SK-MEL-5 (cell line): Measurements from ENCODE around the gene DDR2. TPM values are rescaled to one million over a fixed set of nuclear protein-coding genes. Genes with fewer than 3 reads are reported as not detected.

Source experiments
- DNase-seq: peaks from one replicate; pipeline ENCODE4 v3.0.0-alpha.2; 2016; ENCODE audit warnings: low read depth, low spot score
- in situ Hi-C: cut with HindIII; loops from 2 replicates; pipeline ENCODE4 v1.10.0; 2016; ENCODE audit warnings: low sequenced_read_pairs, high pct_unique_total_duplicates, low pct_unique_long_range_greater_than_20kb
- total RNA-seq: library from RNA; depleted of rRNA; stranded (reverse); fragments of >200 nt; shearing (Covaris generic); gene quantifications from 2 replicates; pipeline ENCODE4 v1.2.3, GENCODE V29; 2014

DDR2 gene
- total RNA-seq, 1 experiment from 2014 or later: 32.8 TPM

DNA sequence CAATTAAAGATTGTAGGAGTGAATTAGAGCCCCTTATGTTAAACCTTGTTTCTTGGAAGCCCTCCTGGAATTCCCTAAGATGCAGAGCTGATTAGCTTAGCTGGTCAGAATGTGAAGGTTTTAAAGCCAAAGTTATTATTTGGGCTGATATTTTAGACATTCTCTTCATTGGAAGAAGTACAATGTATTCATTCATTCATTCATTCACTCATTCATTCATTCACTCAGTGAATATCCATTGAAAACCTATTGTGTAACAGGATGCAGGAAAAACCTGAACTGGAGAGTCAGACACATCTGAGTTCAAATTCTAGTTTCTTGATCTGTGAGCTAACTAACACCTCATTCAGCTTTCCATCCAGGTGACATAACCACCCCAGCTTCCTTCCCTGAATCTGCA is 29.7 kb downstream of the DDR2 start:
- DNase-seq: no peak
- in situ Hi-C loops: no loop called here

DNA sequence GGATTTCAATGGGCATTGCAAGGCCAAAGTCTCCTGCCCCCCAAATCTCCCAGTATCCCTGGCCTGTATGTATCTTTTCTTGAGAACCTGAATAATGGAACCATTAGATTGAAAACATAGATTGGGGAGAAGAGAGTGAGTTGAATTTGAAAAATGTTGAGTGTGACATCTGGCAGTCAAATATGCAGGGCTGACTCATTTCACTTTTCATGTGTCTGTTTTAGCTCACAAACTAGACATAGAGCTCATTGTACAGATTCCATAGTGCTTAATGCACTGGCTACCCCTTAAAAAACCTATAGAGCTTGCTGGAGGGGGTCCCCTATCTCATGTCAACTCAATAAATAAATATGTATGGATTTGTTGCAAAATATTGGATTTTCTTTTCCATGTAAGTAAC is 30.8 kb downstream of the DDR2 start:
- in situ Hi-C loops: no loop called here
- DNase-seq: peak; percentile 26

DNA sequence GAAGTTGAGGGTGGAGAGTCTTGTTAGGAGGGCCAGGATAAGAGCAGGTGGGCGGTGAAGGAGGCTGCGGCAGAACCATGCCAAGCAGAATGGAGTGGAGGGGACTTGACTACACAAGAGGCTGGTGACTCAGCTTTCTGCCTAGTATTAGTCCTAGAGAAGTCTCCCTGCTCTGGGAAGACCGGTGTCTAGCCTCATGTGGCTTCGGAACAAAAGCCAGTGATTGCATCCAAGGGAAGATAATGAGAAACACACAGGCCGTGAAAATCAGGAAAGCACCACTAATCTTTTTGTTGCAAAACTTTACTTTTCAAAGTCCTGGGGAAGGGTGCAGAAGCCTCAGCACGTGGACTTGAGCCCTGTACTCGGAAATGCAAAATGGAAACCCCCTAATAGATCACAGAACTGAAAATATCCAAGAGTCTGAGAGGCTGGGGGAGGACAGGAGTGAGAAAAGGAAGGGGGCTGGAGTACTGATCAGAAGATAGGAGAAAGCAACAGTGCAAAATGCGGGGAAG is 31.4 kb downstream of the DDR2 start:
- DNase-seq: peak; percentile 9
- in situ Hi-C loops: no loop called here

GRCh38 chr1:162666006-162666645 is 33.9 kb downstream of the DDR2 start:
- in situ Hi-C loops: no loop called here
- no peak for DNase-seq

DNA sequence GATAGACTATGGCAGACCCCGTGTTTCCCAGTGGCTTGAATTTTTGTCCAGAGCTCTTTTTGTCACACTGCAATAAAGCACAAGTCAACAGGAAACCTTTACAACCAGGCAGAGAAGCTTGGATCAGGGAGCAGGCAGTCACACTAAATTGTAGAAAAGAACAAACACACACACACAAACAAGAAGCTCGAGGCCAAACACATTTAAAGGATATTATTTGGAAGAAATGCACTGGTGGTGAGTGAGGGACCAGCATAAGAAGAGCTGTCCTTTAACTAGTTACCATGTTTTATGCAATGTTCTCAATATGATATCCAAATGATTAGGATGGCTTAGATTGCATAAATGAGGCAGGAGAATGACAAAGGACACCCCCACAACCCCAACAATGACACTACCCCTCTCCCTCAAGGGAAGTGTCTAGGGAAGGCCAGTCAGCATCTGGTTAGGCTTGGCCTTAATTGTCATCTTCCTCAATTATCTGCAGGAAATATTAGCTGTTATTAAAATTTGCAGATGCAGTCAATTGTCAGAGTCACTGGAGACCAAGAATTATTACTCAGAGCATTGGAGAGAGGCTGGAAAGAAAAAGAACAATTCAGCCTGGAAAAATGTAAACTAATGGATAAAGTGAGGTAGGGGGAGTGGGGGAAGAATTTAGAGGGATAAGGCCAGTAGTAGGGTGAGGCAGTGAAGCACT is 35.3 kb downstream of the DDR2 start:
- no peak for DNase-seq
- in situ Hi-C loops: no loop called here

- in situ Hi-C loops: no loop called here
Measured at GRCh38 chr1:162670928-162671663, 38.8 kb downstream of the DDR2 start.

DNA sequence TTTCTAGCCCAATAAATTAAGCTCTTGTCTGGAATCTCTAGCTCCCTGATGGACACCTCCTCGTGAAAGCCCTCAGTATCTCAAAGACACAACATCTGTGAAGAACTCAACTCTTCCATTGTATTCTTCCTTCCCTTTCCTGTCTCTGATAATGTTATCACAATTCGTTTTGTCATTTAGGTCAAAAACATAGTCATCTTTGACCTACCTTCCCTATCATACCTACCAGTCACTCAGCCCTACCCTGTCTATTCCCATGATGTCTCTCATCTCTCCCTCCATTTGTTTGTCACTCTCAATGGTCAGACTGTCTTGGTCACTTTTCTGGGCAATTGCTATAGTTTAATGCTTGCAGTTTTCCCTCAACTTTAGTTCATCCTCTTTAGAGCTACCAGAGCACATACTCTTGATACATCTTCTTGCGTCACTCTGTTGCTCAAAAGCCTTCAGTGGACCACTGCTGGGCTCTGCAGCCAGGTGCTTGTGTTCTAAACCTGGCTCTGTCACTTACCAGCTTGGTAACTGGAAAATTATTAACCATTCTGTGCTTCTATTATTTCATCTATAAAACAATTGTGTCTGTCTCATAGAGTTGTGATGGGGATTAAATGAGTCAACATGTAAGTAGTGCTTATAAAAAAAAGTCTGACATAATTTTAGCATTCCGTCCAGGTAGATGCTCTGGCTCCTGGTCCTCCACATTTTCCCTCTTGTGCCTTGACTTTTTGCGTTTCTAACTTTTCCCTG is 39.6 kb downstream of the DDR2 start:
- DNase-seq: no peak
- in situ Hi-C loops: no loop called here

More at GRCh38 chr1:162670928-162671663, 38.8 kb downstream of the DDR2 start:
- no peak for DNase-seq

GRCh38 chr1:162672622-162673260 is 40.5 kb downstream of the DDR2 start:
- in situ Hi-C loops: no loop called here
- DNase-seq: no peak

GRCh38 chr1:162674034-162674608 is 41.9 kb downstream of the DDR2 start:
- DNase-seq: no peak
- in situ Hi-C loops: no loop called here

- DNase-seq: peak; percentile 58
- in situ Hi-C loops: no loop called here
Measured at GRCh38 chr1:162676087-162676486, 43.8 kb downstream of the DDR2 start.

- in situ Hi-C loops: no loop called here
- peak; percentile 67 for DNase-seq
Measured at GRCh38 chr1:162676750-162677149, 44.5 kb downstream of the DDR2 start.

DNA sequence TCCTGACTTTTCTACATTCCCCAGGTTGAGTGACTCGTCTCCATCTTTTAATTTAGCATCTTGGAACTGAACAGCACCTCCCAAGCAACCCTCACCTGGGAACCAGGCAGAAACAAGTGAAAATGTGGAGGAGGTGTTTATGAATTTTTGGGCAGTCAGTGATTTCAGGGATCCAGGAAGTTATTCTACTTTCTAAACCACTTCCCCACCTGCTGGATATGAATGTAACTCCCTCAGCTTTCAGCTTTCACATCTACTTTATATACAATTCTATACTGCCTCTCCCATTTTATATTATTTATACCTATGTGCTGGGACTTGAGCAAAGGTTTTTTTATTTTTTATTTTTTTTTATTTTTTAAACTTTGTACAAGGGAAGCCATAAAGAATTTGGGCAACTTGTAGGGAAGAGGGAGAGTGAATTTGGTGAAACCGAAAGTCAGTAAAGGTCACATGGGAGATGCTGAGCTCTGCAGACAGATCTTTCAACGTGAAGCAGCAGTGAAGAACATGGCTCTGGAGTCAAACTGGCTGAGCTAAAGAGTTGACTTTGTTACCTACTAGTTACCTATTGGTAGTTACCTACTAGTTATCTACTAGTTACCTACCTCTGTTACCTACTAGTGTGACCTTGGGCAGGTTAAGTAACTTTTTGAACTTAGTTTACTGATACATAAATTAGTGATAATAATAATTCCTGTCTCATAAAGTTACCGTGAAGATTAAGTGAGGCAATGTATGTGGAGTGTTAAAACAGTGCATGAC is 45.5 kb downstream of the DDR2 start:
- in situ Hi-C loops: no loop called here
- peak; percentile 33 for DNase-seq

DNA sequence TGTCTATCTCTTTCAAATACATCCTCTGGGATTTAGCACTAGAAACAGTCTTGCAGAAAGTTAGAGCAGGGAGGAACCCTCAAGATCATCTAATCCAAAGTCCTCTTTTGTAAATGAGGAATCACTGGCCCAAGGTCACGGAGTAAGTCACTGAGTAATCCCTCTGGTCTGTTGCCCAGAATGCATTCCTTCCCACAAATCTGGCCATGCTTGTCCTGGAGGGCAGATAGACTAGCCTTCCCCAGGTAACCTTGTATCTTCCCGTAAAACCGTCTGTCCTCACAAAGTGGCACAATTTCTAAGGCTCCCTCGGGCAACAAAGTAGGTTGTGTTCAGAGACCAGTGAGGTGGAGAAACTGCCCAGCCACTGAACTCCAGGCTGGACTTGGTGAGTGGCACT is 46.2 kb downstream of the DDR2 start:
- in situ Hi-C loops: no loop called here
- no peak for DNase-seq

DNA sequence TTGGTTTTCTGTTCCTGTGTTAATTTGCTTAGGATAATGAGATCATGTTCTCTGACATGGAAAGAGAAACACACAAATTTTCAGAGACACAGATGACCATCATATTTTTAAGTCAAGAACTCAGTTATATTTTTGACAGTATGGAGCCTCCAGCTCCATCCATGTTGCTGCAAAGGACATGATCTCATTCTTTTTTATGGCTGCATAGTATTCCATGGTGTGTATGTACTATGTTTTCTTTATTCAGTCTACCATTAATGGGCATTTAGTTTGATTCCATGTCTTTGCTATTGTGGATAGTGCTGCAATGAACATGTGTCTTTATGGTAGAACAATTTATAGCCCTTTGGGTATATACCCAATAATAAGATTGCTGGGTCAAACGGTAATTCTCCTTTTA is 47.0 kb downstream of the DDR2 start:
- no peak for DNase-seq
- in situ Hi-C loops: no loop called here

DNA sequence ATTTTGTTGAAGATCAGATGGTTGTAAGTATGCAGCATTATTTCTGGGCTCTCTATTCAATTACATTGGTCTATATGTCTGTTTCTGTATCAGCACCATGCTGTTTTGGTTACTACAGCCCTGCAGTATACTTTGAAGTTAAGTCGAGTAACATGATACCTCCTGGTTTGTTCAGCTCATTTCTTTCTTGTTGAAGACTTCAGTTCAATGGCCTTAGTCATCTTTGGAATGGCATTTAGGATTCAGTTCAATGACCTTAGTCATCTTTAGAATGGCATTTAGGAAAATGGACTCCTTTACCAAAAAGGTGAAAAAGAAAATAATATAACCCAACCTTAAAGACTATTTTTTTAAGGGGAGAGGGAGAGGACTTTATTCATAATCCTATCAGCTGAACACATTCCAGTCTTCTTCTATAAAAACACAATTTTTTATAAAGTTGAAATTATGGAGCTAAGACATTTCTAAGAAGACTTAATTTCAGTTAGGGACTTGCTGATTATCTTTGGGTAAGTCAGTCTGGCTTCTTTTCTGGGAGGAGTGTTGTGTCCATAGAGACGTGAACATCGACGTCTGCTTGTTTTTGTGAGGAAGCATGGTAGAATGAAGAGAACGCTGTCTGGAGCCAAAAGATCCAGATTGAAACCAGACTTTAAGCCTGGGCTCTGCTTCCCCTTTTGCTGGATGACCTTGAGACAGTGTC is 48.3 kb downstream of the DDR2 start:
- no peak for DNase-seq
- in situ Hi-C loops: no loop called here

GRCh38 chr1:162681122-162681436 is 48.8 kb downstream of the DDR2 start:
- no peak for DNase-seq
- in situ Hi-C loops: no loop called here
